ENCODE data around the gene COL9A3. TPM values are rescaled to one million over a fixed set of nuclear protein-coding genes. Genes with fewer than 3 reads are reported as not detected.
A peak's percentile ranks its signal among the peaks of the same experiment; 100 is the strongest.

The COL9A3 gene
- total RNA-seq, 1 donor from 2014 or later, result 1.8 TPM

- TF ChIP-seq CTCF (IDR thresholded peaks at IDR 0.05; ENCODE audit: unreplicated experiment), result no peak
- peaks cover 18% of the 10 kb centered on the region for H3K27me3 Mint-ChIP-seq (ENCODE audit: unreplicated experiment)
- peaks cover 38% of the 10 kb centered on the region for H3K4me1 Mint-ChIP-seq (ENCODE audit: unreplicated experiment)
- DNase-seq (ENCODE audit: low spot score), result no peak
- H3K27ac Mint-ChIP-seq (ENCODE audit: unreplicated experiment), result peak overlapping the region; percentile 67
- H3K9me3 Mint-ChIP-seq (ENCODE audit: unreplicated experiment), result peaks cover 3% of the 10 kb centered on the region
- peaks cover 20% of the 10 kb centered on the region for H3K36me3 Mint-ChIP-seq (ENCODE audit: low read depth, unreplicated experiment)
- H3K4me3 Mint-ChIP-seq (ENCODE audit: unreplicated experiment), result peak overlapping the region; percentile 94
Measured at GRCh38 chr20:62860391-62860923, 43.6 kb downstream of the COL9A3 start.

GRCh38 chr20:62860924-62861691 is 44.3 kb downstream of the COL9A3 start:
- Mint-ChIP-seq H3K27ac (ENCODE audit: unreplicated experiment) (no peak overlapping the region), H3K36me3 (ENCODE audit: low read depth, unreplicated experiment) (peaks cover 20% of the 10 kb centered on the region), H3K4me3 (ENCODE audit: unreplicated experiment) (no peak overlapping the region), H3K27me3 (ENCODE audit: unreplicated experiment) (peaks cover 18% of the 10 kb centered on the region), H3K4me1 (ENCODE audit: unreplicated experiment) (peaks cover 38% of the 10 kb centered on the region), H3K9me3 (ENCODE audit: unreplicated experiment) (peaks cover 3% of the 10 kb centered on the region)
- DNase-seq (ENCODE audit: low spot score), result peak; percentile 41
- no peak for TF ChIP-seq CTCF (IDR thresholded peaks at IDR 0.05; ENCODE audit: unreplicated experiment)

- peaks cover 3% of the 10 kb centered on the region for H3K9me3 Mint-ChIP-seq (ENCODE audit: unreplicated experiment)
- H3K4me1 Mint-ChIP-seq (ENCODE audit: unreplicated experiment), result peaks cover 36% of the 10 kb centered on the region
- TF ChIP-seq CTCF (IDR thresholded peaks at IDR 0.05; ENCODE audit: unreplicated experiment), result no peak
- DNase-seq (ENCODE audit: low spot score), result peak; percentile 97
- H3K36me3 Mint-ChIP-seq (ENCODE audit: low read depth, unreplicated experiment), result peaks cover 20% of the 10 kb centered on the region
- peak within 1 kb of the TSS; percentile 94 for H3K4me3 Mint-ChIP-seq (ENCODE audit: unreplicated experiment)
- peaks cover 17% of the 10 kb centered on the region for H3K27me3 Mint-ChIP-seq (ENCODE audit: unreplicated experiment)
- peak within 1 kb of the TSS; percentile 82 for H3K27ac Mint-ChIP-seq (ENCODE audit: unreplicated experiment)
Measured at GRCh38 chr20:62861726-62862336, 45.0 kb downstream of the COL9A3 start, which contains the start of gene TCFL5. Gene TCFL5 (minus strand): TSS chr20:62861822. CDS start chr20:62861670, 152 bp downstream.

- peaks cover 8% of the 10 kb centered on the region for H3K36me3 Mint-ChIP-seq (ENCODE audit: low read depth, unreplicated experiment)
- peaks cover 17% of the 10 kb centered on the region for H3K4me1 Mint-ChIP-seq (ENCODE audit: unreplicated experiment)
- H3K9me3 Mint-ChIP-seq (ENCODE audit: unreplicated experiment), result no peaks in the 10 kb centered on the region
- no peak for DNase-seq (ENCODE audit: low spot score)
- no peak for TF ChIP-seq CTCF (IDR thresholded peaks at IDR 0.05; ENCODE audit: unreplicated experiment)
- H3K4me3 Mint-ChIP-seq (ENCODE audit: unreplicated experiment), result no peak overlapping the region
- H3K27me3 Mint-ChIP-seq (ENCODE audit: unreplicated experiment), result peaks cover 8% of the 10 kb centered on the region
- H3K27ac Mint-ChIP-seq (ENCODE audit: unreplicated experiment), result no peak overlapping the region
Measured at GRCh38 chr20:62864207-62864606, 47.4 kb downstream of the COL9A3 start.

Measured in endothelial cell (in vitro differentiated cells).